ENCODE results near the gene EXO1.

DNA sequence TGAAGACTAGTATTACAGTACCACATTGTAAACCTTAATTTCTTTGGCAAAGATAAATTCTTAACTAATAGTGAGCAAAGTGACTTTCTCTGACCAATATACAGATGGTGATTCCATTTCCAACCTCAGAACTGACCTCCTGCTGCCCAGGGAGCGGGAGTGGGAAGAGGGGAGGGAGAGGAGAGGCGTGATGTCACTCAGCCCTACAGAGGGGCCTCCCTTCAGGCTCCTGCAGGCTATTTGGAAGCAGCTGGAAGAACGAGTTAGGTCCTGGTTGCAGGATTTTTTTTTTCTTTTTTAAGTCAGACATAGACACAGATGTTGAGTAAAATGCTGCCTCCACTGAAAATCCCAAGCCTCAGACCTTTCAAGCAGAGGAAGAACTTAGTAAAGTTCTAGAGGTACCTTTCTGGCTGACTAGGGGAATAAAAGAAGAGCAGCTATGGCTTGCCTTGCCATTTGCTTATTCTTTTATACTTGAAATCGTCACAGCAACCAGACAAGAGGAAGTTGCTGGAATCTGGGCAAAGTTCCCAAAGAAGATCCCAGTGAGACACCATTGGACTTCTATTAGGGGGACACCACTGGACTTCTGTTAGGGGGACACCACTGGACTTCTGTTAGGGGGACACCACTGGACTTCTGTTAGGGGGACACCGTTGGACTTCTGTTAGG is 54.5 kb downstream of the EXO1 start:
- TF ChIP-seq GATA2 (IDR thresholded peaks at IDR 0.05; ENCODE audit: low read depth, low read length) (no peak), GATA3 (IDR thresholded peaks at IDR 0.05; ENCODE audit: low read depth, low read length) (no peak)
